NCI-H774 (cell line): ENCODE measurements around the gene KIAA1328.
A peak's percentile ranks its signal among the peaks of the same experiment; 100 is the strongest.
"Not testable (repeated sequence)": the region's sequence is repeated elsewhere in the genome, so short reads cannot be mapped to it uniquely, and the experiment has no call there.

ENCODE experiments used
- DNase-seq: peaks from one replicate; lab custom pipeline; 2025; lab: John Stamatoyannopoulos, UW

The KIAA1328 gene

GRCh38 chr18:36828630-36829361 lies at the start of gene KIAA1328, which contains the start of gene TPGS2:
KIAA1328 (plus strand) TSS chr18:36829127; CDS start chr18:36829139, 12 bp downstream.
TPGS2 (minus strand) TSS chr18:36829002; CDS start chr18:36828767, 235 bp downstream.
- DNase-seq: peak; percentile 88

DNA sequence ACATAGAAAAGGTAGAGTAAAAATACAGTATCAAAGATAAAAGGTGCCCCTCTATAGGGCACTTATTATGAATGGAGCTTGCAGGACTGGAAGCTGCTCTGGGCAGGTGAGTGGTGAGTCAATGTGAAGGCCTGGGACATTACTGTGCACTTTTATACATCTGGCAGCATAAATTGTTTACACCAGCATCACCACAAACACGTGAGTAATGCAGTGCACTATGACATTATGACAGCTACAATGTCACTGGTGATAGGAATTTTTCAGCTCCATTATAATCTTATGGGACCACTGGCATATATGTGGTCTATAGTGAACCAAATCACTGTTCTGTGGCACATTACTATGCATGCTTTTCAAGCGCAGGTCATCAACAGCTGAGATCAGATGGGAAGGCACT lies 48.2 kb upstream of the KIAA1328 start:
- no peak for DNase-seq

- no peak for DNase-seq
Measured at GRCh38 chr18:36782710-36783109, 46.2 kb upstream of the KIAA1328 start.

GRCh38 chr18:36783792-36784191 lies 45.1 kb upstream of the KIAA1328 start:
- DNase-seq: no peak

- no peak for DNase-seq
Measured at GRCh38 chr18:36786686-36787085, 42.2 kb upstream of the KIAA1328 start.

DNA sequence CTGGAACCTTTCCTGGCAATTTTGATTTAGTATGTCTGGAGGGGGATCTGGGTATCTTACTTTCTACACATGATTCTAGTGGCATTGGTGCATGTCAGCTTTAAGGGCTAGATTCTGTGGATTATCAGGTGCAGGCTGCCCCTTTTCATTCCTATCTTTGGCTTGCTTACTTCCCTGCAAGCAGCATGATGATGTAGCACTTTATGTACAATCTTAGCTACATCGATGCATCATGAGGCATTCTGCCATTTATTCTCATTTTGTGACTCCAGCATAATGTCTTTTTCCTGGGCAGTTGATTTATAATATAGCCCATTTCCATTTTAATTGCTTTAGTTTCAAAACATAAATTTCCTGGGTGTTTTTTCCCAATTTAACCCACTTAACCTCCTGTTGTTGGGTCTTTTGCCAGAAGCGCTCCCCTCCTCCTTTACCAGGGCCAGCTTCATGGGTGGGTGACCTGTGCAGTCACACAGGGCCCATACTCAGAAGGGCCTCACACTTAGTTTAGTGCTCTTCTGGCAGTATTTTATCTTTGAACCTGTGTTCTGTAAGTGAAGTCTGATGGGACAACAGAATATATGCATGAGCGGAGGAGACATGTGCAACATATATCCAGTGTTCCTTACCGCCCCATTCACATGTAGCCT lies 36.2 kb upstream of the KIAA1328 start:
- DNase-seq: no peak

DNA sequence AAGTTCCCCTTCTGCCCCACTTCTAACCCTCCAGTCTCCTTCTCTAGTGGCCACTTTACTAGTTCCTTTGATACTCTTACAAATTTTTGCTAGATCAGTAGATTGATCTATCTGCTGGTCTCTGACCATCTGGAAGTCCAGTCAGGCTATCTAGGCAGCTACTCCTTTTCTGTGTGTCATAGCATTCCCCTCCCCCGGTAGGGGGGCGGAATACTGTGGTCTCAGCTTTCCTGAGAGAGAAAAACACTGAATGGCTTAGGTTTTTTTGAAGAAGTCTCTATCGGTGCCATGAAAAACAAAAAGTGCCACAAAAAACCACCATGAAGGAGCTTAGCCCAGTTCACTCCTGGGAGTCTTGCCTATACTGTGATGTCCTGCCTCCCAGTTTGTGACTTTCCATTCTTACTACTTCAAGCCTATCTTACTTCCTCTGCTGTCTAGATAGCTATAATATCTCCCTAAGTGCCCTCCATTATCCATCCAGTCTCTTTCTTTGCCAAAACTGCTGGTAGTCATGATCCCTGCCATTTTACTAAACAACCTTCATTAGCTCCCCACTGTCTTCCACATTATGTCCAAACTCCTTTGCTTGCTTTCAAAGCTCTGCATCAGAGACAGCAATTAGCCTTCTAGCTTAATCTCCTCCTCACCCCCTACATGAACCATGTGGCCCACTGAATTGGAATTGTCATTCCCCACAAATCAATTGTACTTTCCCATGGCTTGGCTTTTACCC lies 30.0 kb upstream of the KIAA1328 start:
- DNase-seq: no peak

GRCh38 chr18:36805105-36805504 lies 23.8 kb upstream of the KIAA1328 start:
- DNase-seq: no peak

- DNase-seq: no peak
Measured at GRCh38 chr18:36808681-36809080, 20.2 kb upstream of the KIAA1328 start.

DNA sequence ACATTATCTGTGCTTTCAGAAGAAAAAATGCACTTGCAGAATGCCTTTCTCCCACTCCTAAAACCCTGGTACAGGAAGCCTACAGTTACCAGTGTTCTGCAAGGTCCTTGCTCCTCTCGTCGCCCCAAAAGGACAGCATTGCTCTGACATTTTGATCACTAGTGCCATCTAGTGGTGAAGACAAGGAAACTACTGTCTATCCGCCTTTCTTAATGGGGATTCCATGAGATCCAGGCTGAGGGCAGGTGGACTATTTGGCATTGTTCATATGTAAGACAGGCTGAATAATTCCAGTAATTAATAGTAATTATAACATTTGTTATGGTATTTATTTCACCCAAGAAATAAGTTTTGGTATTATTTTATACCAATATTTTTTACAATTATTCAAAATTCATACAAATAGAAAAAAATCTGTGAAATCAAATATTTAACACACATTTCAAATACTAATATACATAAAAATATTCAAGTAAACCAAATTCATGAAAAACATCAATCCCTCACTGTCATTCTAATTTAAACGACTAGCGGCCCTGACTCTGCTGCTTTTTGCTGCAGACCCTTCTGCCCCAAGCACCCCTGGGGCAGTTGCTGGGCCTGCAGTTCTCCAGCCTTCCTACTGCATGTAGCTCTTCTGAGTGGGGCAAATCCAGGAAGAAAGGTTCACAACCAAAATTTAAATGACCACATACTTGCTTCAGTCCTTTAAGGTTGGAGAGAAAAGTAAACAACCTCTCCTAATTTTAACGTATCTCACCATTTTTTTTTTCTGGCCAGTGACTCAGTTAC lies 19.1 kb upstream of the KIAA1328 start:
- DNase-seq: no peak

GRCh38 chr18:36811430-36811829 lies 17.5 kb upstream of the KIAA1328 start:
- DNase-seq: no peak

DNA sequence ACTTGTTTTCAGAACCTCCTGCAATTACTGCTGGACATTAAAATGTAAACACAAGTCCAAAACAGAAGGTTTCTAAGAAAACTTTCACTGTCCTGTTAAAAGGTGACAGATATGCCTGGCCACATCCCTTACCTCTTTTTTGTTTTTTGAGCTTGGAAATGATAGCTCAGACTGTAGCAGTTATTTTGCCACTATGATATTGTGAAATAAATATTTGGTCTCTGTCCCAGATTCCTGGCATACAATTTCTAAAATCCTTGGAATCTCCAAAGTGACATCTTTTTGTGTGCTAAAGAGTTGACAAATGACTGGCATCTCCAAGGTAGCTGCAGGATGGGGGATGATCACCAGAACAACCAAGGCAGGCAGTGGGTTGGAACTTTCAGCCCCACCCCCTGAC lies 17.0 kb upstream of the KIAA1328 start:
- DNase-seq: no peak

DNA sequence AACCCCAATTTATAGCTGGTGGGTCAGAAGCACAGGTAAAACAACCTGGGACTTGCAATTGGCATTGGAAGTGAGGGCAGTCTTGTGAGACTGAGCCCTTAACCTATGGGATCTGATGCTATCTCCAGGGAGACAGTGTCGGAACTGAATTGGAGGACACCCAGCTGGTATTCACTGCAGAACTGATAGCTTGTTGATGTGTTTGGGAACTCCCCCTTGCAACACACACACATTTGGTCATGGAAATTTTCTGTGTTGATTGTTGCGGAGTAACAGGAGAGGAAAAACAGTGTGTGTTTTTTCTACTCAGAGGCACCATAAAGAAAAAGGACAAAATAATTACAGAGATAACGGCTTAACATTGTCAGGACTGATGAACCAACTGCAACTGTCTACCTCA lies 16.2 kb upstream of the KIAA1328 start:
- no peak for DNase-seq

- no peak for DNase-seq
Measured at GRCh38 chr18:36813101-36813775, 15.7 kb upstream of the KIAA1328 start.

- DNase-seq: no peak
Measured at GRCh38 chr18:36813824-36814223, 15.1 kb upstream of the KIAA1328 start.

- no peak for DNase-seq
Measured at GRCh38 chr18:36814994-36815393, 13.9 kb upstream of the KIAA1328 start.

- DNase-seq: not testable (repeated sequence)
Measured at GRCh38 chr18:36816096-36816495, 12.8 kb upstream of the KIAA1328 start.

DNA sequence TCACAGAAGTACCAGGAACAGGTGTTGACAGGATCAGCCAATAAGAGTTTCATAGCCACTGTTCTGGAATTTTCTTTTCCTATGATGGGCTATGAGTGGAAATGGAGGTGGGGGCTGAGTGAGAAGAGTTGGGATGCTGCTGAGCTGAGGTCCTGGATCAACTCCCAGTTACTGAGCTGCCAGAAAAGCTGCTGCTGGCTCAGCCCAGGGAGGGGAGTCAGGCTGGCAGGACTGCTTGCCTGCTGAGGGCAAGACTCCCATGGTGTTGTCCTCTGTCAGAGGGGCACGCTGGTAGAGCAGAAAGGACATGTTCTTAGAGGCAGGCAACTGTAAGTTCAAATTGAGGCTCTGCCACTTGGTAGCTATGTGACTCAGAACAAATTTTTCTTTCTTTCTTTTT lies 11.9 kb upstream of the KIAA1328 start:
- no peak for DNase-seq

DNA sequence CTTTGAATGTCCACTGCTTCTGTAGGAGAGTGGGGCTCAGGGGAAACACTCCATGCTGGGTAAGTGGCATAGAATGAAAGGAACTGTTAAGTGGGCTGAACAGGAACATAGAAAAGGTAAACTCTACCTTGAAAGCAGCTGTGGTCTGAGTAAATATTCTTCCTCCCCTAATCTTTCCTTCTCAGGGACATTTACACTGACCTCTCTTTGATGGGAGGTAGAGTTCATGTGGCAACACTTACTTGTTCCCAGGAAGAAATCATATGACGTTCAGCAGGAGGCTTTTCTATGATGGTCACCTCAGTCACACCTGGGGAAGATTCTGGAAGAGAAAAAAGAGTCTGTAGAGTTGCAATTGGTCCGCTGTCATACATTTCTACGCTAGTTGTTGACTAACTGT lies 10.3 kb upstream of the KIAA1328 start:
- DNase-seq: no peak

DNA sequence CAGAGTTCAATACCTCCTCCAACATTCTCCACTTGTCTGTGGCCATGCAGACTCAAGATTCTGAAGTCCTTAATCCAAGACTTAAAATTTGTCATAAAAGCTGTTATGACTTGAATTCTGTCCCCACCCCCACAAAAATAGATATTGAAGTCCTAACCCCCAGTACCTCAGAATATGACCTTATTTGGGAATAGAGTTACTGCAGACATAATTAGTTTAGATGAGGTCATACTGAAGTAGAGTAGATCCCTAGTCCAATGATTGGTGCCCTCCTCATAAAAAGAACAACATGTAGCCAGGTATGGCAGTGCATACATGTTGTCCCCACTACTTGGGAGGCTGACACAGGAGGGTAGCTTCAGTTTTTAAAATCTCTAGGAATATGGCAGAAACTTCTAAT lies 9.3 kb upstream of the KIAA1328 start:
- no peak for DNase-seq

GRCh38 chr18:36821681-36822080 lies 7.2 kb upstream of the KIAA1328 start:
- no peak for DNase-seq

DNA sequence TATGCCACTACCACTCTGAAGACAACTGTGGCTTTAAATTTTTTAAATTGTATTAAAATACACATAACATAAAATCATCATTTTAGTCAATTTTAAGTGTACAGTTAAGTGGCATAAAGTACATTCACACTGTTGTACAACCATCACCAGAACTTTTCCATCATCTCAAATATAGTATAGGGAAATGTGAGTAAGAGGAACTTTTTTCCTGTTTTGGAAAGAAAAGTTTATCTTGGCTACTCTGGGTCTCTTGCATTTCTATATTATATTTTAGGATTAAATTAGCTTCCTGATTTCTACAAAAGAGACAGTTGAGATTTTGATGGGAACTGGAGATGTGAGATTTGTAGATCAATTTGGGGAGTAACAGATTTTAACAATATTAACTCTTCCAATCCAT lies 3.4 kb upstream of the KIAA1328 start:
- no peak for DNase-seq
